COLO829 (cell line): ENCODE data around the gene LCE2A.
"Not testable (repeated sequence)": the region's sequence is repeated elsewhere in the genome, so short reads cannot be mapped to it uniquely, and the experiment has no call there.

Source experiments
- DNase-seq: peaks from one replicate; pipeline ENCODE4 v3.0.0; 2012; ENCODE audit warnings: low spot score

The LCE2A gene, protein sequence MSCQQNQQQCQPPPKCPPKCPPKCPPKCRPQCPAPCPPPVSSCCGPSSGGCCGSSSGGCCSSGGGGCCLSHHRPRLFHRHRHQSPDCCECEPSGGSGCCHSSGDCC

GRCh38 chr1:152697701-152698600 lies at the start of gene LCE2A:
TSS of gene LCE2A (plus strand) at chr1:152698345. CDS start at chr1:152698902, 557 bp downstream.
- DNase-seq, result no peak

DNA sequence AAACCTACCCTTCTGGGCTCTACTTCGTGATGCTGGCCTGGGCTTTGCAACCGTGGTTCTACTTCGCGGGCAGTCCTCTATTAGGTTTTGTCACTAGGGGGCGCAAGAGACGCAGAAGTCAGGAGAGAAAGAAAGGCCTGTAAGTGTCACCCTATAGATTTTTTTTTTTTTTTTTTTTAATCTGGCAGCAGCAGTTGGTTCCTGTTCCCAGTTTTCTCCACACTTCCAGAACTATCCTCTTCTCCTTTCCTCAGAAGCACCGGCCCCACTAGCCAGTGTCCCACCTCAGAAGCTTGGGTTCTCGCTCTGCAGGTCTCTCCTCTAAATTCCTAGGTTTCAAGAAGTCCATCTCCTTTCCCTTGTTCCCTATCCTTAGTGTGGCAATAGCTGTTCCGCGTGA lies 44.0 kb upstream of the LCE2A start:
- DNase-seq, result peak; percentile 73

- DNase-seq, result no peak
Observed at GRCh38 chr1:152656459-152656858, 41.7 kb upstream of the LCE2A start.

- no peak for DNase-seq
Observed at GRCh38 chr1:152657677-152658076, 40.5 kb upstream of the LCE2A start.

DNA sequence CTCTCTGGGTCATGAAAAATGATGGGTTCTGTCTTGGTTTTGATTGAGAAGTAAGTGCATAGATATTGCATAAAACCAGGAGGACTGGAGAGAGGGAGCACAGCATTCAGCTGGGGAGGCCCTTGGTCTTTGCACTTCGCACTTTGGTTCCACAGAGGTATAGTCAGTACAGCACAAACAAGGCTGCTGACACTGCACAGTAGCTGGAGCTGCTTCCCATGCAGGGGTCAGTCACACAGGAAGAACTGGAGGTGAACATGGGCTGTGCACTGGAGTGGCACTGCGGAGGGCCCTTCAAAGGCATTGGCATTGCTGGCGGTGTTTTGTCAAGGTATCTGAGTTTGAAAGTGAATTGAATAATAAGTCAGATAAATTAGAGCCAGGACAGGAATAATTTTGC lies 39.5 kb upstream of the LCE2A start:
- no peak for DNase-seq

DNA sequence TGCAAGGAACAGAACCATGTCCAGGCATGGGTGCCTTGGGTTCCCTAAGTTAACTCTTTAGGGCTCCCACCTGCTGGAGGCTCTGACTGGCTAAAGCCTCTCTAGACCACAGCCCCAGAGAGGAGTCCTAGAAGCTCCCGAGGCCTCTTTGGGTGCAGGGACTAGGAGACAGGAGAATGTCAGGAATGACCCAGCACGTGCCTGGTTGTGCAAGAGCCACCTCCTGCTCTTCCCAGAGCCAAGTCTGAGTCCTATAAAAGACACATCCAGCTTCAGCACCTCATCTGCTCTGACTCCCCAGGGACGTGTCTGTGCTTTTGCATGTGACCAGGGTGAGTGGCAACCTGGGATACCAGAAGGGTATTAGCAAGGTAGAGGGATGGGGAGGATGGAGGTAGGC lies 35.0 kb upstream of the LCE2A start, which contains the start of gene LCE2D:
LCE2D (plus strand) TSS at position 283 of the 400 bp plus-strand sequence. CDS start 726 bp downstream, outside the sequence.
- DNase-seq, result no peak

DNA sequence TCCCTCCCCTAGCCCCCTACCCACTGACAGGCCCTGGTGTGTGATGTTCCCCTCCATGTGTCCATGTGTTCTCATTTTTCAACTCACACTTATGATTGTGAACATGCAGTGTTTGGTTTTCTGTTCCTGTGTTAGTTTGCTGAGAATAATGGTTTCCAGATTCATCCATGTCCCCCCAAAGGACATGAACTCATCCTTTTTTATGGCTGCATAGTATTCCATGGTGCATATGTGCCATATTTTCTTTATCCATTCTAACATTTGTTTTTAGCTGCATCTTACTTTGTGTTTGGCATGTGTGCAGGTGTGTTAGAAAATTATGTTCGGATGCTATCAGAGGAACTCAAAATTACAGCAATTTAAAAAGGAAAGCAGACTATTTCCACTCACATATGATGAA lies 32.0 kb upstream of the LCE2A start:
- not testable (repeated sequence) for DNase-seq

DNA sequence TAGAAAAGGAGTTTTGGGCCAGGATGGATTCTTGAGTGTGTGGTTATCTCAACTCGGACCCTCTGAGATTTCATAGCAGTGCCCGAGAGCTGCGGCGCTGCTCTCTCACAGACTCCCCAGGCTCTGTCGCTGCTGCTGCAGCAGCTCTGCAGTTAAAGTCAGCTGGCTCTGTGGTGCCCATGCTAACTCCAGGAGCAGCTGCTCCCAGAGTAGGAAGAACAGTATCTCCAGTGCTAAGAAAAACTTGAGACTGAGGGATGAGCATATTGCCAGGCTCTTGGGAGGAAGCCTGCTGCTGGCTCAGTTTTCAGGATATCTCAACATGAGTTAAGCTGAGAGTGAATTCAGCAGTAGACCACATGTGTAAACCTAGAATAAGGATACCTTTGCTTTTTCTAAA lies 30.5 kb upstream of the LCE2A start:
- no peak for DNase-seq

GRCh38 chr1:152673016-152673415 lies 25.1 kb upstream of the LCE2A start:
- no peak for DNase-seq

DNA sequence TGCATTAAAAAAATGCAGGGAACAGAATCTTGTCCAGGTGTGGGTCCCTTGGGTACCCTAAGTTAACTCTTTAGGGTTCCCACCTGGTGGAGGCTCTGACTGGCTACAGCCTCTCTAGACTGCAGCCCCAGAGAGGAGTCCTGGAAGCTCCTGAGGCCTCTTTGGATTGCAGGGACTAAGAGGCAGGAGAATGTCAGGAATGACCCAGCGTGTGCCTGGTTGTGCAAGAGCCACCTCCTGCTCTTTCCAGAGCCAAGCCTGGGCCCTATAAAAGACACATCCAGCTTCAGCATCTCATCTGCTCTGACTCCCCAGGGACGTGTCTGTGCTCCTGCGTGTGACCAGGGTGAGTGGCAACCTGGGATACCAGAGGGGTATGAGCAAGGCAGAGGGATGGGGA lies 23.2 kb upstream of the LCE2A start, which contains the start of gene LCE2C:
LCE2C (plus strand) TSS at position 297 of the 400 bp plus-strand sequence. CDS start 737 bp downstream, outside the sequence.
- DNase-seq, result not testable (repeated sequence)

DNA sequence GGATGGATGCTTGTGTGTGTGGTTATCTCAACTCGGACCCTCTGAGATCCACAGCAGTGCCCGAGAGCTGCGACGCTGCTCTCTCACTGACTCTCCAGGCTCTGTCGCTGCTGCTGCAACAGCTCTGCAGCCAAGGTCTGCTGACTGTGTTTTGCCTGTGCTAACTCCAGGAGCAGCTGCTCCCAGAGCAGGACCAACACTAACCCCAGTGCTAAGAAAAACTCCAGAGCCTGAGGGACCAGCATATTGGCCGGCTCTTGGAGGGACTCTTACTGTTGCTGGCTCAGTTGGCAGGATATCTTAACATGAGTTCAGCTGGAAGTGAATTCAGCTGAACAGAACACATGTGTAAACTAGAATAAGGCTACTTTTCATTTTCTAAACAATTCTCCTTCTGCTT lies 18.7 kb upstream of the LCE2A start:
- DNase-seq, result no peak

- DNase-seq, result no peak
Observed at GRCh38 chr1:152681616-152682015, 16.5 kb upstream of the LCE2A start.

GRCh38 chr1:152683846-152684245 lies 14.3 kb upstream of the LCE2A start:
- no peak for DNase-seq

GRCh38 chr1:152685823-152686222 lies 12.3 kb upstream of the LCE2A start, which contains the start of gene LCE2B:
TSS of gene LCE2B (plus strand) at chr1:152686123. CDS start at chr1:152686844, 721 bp downstream.
- not testable (repeated sequence) for DNase-seq

DNA sequence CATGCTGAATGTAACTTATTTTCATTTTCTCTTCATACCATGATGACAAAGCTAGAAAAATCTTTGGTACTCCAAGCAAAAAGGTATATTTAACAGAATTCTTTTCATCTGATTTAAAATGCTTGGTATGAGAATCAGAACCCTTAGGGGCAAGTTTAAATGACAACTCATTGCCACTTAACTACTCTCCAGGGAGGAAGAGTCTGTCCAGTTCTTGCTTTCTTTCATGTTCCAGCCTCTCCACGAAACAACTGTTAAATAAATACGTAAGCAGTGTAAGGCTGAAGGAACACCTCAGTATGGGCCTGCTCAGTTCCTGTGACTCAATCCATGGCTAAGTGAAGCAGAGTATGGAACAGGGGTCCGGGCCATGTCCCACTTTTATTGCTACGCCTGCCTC lies 1.6 kb downstream of the LCE2A start:
- DNase-seq, result no peak

DNA sequence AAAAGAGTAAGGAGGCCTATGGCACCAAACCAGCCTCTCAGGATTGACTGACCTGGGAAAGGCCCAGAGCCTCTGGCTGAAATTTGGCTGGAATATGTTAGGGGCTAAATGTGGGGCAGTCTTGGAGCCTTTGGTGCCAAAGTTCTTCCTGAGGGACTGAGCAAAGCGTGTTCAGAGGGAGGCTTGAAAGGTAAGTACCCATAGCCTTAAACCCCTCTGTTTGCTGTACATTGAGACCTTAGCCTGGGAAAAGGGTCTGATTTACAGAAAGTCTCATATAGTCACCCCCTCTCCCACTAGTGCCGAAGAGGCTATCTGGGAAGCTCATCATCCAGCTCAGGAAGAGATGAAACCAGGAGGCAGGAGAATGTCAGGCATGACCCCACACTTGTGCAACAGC lies 9.7 kb downstream of the LCE2A start, which contains the start of gene LCE4A:
LCE4A (plus strand) TSS at position 301 of the 400 bp plus-strand sequence. CDS start 916 bp downstream, outside the sequence.
- no peak for DNase-seq

DNA sequence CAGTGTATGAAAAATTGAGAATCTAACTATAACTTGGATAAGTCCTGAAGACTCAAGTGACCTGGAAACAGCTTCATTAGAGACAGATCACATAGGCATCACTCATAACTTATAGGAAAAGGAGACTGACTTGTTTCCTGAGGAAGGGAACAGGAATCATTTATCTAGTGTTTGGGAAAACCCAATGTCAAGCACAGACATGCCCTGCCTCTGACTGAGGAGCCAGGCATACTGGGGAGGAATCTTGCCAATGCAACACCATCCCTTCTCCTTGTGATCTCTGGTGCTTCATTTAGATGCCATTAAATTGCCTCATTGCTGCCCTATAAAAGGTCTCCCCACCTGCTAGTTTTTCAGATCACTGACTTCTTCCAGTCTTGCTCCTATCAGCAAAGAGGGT lies 20.1 kb downstream of the LCE2A start:
- DNase-seq, result no peak

DNA sequence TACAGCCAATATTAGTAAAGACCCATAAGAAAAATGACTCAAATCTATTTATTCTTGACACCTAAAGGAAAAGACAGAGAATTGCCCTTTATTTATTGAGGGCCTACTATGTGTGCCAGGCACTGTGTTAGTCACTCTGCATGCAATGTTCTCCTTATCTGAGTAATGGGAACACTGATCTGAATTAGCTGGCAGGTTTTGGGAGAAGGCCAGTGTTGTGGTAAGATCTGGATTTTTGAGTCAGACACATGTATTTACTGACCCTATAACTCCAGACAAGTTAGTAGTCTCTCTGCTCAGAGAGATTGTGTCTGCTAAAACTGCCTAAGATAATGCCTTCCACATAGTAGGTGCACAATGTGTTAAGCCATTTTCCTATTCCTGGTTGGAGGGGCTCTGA lies 27.1 kb downstream of the LCE2A start:
- no peak for DNase-seq

DNA sequence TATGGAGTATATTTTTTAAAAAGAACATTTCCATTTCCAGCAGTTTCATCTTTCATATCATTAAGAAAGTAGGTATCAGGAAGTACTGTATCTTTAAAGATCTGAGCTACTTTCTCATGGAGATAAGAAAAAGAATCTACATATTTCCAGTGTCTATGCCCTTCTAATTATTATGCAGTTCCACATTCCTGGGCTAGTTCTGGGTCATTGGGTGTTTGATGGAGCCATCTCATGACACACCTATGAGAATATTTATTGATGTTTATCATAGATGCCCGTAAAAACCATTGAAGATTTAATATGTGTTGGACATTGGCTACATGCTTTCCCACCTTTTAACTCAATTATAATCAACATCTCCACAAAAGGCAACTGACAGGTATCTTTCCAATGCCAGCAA lies 30.8 kb downstream of the LCE2A start:
- no peak for DNase-seq

- DNase-seq, result no peak
Observed at GRCh38 chr1:152735648-152736047, 37.5 kb downstream of the LCE2A start.

DNA sequence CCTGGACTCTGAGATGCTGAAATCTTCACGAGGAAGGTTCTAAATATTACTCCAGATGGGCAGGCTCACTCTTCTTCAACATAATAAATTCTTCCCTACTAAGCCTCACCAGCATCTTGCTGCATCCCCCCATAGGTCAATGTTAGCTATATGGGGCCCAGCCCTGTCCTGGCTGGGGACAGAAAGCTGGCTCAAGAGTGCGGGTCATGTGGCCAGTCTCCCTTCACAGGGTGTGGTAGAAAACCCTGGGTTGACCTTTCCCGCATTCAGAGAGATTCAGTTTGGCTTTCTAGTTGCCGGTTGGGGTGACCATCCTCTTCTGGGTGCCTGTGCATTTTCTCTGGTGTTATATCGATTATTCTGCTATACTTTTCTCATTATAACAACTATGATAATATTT lies 39.9 kb downstream of the LCE2A start:
- DNase-seq, result no peak

DNA sequence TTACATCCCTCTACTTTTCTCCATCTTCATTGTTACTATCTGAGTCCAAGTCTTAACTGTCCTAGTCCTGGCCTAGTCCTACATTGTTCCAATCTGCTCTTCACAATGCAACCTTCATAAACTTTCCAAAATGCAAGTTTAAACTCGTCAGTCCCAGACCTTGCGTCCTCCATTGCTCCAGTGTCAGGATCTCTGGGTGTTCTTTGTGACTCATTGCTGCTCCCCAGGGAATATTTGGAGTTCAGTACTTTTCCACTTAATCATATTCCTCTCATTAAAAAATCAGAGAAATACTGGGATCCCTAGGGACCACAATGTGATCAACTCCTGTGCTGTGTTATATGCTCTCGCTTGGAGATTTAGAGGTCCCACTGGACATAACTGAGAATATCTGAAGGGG lies 41.7 kb downstream of the LCE2A start:
- DNase-seq, result peak; percentile 37

GRCh38 chr1:152741656-152742055 lies 43.5 kb downstream of the LCE2A start:
- no peak for DNase-seq
